HS-5 (cell line): ENCODE data around the gene OPA3.
A peak's percentile ranks its signal among the peaks of the same experiment; 100 is the strongest.

ENCODE experiments used
- DNase-seq: peaks from one replicate; pipeline ENCODE4 v3.0.0-alpha.2; 2012; ENCODE audit warnings: low read depth

Gene OPA3

GRCh38 chr19:45598267-45599001 lies 13.8 kb upstream of the OPA3 start:
- no peak for DNase-seq

GRCh38 chr19:45597425-45598111 lies 13.0 kb upstream of the OPA3 start:
- no peak for DNase-seq

- no peak for DNase-seq
Observed at GRCh38 chr19:45595814-45596213, 11.2 kb upstream of the OPA3 start.

GRCh38 chr19:45593520-45593919 lies 8.9 kb upstream of the OPA3 start:
- no peak for DNase-seq

- no peak for DNase-seq
Observed at GRCh38 chr19:45592366-45592765, 7.8 kb upstream of the OPA3 start.

GRCh38 chr19:45591638-45592005 lies 7.0 kb upstream of the OPA3 start:
- no peak for DNase-seq

GRCh38 chr19:45591004-45591637 lies 6.5 kb upstream of the OPA3 start:
- DNase-seq = no peak

- no peak for DNase-seq
Observed at GRCh38 chr19:45590300-45591003, 5.8 kb upstream of the OPA3 start.

GRCh38 chr19:45589768-45590167 lies 5.2 kb upstream of the OPA3 start:
- no peak for DNase-seq

- no peak for DNase-seq
Observed at GRCh38 chr19:45587873-45588272, 3.3 kb upstream of the OPA3 start.

GRCh38 chr19:45585158-45585577 lies 566 bp upstream of the OPA3 start:
- no peak for DNase-seq

GRCh38 chr19:45581576-45581975 lies 3.0 kb downstream of the OPA3 start:
- no peak for DNase-seq

GRCh38 chr19:45578861-45579260 lies 5.7 kb downstream of the OPA3 start:
- DNase-seq = no peak

- DNase-seq = peak; percentile 88
Observed at GRCh38 chr19:45577111-45577905, 7.3 kb downstream of the OPA3 start.

- DNase-seq = no peak
Observed at GRCh38 chr19:45576682-45577081, 7.9 kb downstream of the OPA3 start.

GRCh38 chr19:45575216-45575615 lies 9.4 kb downstream of the OPA3 start:
- DNase-seq = no peak

GRCh38 chr19:45574526-45574925 lies 10.1 kb downstream of the OPA3 start:
- DNase-seq = no peak

GRCh38 chr19:45571457-45572220 lies 13.0 kb downstream of the OPA3 start:
- DNase-seq = no peak

GRCh38 chr19:45569619-45570421 lies 14.8 kb downstream of the OPA3 start:
- no peak for DNase-seq

GRCh38 chr19:45568732-45569131 lies 15.9 kb downstream of the OPA3 start:
- DNase-seq = no peak
